AG10803 (cell line): ENCODE results near the gene ARHGAP26.

ENCODE experiments used
- DNase-seq: peaks from one replicate; pipeline ENCODE4 v3.0.0; 2010; ENCODE audit warnings: low read depth
- H3K4me3 ChIP-seq: 2 replicates; pipeline ENCODE4 v1.5.1; 2011; ENCODE audit warnings: mild to moderate bottlenecking, low read length, control low read depth
- TF ChIP-seq, protein P1 (sequence below): conservative IDR thresholded peaks from 2 replicates; pipeline ENCODE4 v1.5.1; 2011; ENCODE audit warnings: mild to moderate bottlenecking, low read length, control low read depth, inconsistent platforms

The ARHGAP26 gene

GRCh38 chr5:143248391-143248790 is 478.2 kb downstream of the ARHGAP26 start:
- no peak for DNase-seq
- no peak overlapping the region for H3K4me3 ChIP-seq
- TF ChIP-seq, protein P1, sequence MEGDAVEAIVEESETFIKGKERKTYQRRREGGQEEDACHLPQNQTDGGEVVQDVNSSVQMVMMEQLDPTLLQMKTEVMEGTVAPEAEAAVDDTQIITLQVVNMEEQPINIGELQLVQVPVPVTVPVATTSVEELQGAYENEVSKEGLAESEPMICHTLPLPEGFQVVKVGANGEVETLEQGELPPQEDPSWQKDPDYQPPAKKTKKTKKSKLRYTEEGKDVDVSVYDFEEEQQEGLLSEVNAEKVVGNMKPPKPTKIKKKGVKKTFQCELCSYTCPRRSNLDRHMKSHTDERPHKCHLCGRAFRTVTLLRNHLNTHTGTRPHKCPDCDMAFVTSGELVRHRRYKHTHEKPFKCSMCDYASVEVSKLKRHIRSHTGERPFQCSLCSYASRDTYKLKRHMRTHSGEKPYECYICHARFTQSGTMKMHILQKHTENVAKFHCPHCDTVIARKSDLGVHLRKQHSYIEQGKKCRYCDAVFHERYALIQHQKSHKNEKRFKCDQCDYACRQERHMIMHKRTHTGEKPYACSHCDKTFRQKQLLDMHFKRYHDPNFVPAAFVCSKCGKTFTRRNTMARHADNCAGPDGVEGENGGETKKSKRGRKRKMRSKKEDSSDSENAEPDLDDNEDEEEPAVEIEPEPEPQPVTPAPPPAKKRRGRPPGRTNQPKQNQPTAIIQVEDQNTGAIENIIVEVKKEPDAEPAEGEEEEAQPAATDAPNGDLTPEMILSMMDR = no peak

DNA sequence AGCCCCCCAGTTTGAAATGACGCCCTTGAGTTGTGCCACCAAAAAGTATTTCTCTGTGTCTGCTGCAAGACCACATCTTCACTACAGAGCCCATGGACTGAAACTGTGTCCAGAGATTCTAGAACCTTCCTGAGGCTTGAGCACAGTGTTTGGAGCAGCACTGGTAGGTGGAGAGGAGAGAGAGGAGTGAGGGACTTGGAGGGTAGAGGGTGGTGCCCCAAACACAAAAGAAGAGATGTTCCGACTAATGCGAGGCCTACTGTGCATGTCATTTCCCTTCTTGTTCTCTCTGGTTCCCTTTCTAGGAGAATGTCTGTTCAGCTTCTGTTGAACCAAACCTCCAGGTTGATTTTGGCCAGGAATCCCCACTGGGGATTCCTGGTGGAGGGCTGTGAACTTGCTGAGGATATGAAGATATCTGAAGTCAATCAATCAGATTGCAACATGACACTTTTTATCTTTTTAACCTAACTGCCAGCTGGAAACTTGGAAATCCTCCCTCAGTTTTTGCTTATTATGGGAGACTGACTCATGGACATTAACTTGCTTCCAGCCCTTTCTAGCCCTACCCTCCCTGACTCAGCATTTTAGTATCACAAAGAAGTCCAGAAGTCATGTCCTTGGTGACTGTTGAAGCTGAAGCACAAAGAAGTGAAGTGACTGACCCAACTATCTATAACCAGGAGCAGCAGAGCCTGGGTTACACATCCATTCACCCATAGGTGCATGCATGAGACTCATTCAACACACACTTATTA is 478.8 kb downstream of the ARHGAP26 start:
- TF ChIP-seq, protein P1 = no peak
- H3K4me3 ChIP-seq = no peak overlapping the region
- DNase-seq = peak; percentile 82

- TF ChIP-seq, protein P1 = no peak
- H3K4me3 ChIP-seq = no peak overlapping the region
- DNase-seq = no peak
Measured at GRCh38 chr5:143249851-143250250, 479.7 kb downstream of the ARHGAP26 start.

DNA sequence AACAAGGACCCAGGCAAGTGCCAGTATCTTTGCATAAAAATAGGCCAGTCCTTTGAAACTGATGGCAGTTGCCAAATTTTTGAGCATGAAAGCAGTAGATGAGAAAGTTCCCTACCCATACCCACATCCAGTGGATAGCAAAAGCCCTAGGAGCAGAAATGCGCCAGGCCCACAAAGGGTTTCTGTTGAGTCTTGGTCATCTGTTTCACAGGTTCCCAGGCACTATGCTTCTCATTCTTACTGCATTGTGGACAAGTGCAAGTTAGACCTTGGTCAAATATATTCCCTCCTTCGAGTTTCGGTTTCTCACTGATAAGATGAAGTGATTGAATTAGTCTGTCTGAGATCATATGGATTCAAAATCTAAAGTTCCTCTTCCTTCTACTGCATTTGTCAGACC is 481.0 kb downstream of the ARHGAP26 start:
- no peak overlapping the region for H3K4me3 ChIP-seq
- DNase-seq = no peak
- TF ChIP-seq, protein P1 = no peak

GRCh38 chr5:143251946-143252345 is 481.8 kb downstream of the ARHGAP26 start:
- no peak overlapping the region for H3K4me3 ChIP-seq
- DNase-seq = no peak
- TF ChIP-seq, protein P1 = no peak

DNA sequence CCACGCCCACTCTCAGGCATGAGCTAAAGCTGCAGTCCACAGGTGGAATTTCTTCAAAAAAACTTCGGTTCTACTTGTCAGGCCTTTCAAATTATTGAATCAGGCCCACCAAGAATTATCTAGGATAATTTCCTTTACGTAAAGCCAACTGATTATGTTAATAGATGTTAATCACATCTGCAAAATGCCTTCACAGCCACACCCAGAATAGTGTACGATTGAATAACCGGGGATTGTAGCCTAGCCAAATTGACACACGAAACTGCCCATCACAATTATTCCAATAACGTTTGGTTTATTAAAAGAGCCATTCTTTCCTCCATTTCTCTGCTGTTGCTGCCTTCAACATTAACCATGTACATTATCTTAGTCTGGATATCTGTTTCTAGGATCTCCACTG is 484.6 kb downstream of the ARHGAP26 start:
- TF ChIP-seq, protein P1 = no peak
- no peak for DNase-seq
- H3K4me3 ChIP-seq = no peak overlapping the region

- DNase-seq = no peak
- TF ChIP-seq, protein P1 = no peak
- H3K4me3 ChIP-seq = no peak overlapping the region
Measured at GRCh38 chr5:143258559-143259253, 488.5 kb downstream of the ARHGAP26 start.
